ENCODE measurements around the gene PARM1. TPM values are rescaled to one million over a fixed set of nuclear protein-coding genes. Genes with fewer than 3 reads are reported as not detected.

The PARM1 gene
- total RNA-seq, 1 donor from 2014 or later: 0.07 TPM

DNA sequence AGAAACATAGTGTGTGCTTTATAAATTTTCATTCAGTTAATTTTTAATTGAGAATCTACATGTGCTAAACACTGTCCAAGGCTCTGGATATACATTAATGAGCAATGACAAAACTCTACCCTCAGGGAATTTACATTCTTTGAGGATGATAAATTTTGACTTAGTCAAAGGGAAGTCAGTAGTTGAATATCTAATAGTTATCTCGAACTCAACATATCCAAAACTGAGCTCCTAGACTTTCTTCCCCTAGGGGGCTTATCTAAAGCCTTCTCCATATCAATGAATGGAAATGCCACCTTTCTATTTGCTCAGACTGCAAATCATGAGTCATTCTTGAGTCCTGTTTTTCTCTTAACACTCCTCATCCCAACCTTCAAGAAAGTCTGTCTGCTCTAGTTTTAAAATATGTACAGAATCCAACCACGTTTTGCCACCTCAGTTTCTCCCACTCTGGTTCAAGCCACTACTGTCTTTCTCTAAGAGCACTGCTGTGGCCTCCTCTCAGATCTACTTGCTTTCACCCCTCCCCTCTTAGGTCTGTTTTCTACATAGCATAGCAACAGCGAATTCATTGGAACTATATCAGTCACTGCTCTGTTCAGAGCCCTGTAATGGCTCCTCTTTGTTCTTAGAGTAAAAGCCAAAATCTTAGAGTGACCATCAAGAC is 9.5 kb downstream of the PARM1 start:
- no peak for DNase-seq (ENCODE audit: low read depth, low spot score)

DNA sequence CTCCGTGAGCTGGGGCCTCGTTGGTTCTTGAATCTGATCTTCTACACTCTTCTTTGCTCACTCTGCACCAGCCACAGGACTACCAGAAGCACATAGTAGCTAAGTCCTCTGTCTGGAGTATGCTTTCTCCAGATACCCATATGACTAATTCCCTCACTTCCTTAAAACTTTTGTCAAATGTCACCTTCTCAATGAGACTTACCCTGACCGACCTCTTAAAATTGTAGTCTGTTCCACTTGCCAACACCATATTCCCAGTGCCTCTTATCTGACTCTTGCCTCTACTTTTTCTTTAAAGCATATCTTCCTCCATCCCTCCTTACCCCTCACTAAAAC is 10.0 kb downstream of the PARM1 start:
- DNase-seq (ENCODE audit: low read depth, low spot score): no peak

DNA sequence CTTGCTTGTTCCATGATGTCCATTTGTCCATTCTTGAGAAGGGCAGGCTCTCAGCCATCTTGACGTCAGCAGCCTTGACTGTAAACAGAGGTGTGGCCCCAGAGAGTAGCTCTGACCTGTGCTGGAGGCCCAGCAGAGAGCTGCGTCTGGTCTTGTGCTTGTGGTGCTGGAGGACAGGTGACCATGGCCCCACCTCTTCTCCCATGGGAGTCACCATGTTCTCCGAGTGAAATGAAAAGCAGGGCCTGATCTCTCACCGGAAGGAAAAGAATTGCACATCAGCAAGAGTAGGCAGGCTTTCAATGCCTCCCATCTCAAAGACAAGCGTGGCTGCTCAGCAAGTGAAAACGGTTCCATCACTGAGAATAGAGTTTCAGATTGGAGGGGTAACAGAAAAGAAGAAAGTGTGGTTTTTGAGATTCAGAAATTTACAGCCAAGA is 11.5 kb downstream of the PARM1 start:
- DNase-seq (ENCODE audit: low read depth, low spot score): no peak

DNA sequence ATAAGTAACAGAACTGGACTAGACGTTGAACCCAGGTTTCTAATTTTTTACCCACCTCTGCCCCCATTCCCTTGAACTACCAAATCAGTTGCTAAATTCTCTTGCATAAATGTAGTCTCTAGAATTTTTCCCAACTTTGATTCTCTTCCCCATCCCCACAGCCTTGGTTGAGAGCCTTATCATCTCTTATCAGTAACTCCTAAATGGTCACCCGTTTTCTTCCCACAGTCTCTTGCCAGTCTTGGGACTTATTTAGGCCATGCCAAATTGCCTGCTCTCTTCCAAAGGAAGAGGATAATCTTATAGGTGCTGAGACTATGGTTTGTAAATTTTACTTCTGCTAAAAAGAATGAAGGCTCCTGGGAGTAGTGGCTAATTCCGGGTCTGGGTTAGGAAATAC is 13.3 kb downstream of the PARM1 start:
- DNase-seq (ENCODE audit: low read depth, low spot score): no peak

DNA sequence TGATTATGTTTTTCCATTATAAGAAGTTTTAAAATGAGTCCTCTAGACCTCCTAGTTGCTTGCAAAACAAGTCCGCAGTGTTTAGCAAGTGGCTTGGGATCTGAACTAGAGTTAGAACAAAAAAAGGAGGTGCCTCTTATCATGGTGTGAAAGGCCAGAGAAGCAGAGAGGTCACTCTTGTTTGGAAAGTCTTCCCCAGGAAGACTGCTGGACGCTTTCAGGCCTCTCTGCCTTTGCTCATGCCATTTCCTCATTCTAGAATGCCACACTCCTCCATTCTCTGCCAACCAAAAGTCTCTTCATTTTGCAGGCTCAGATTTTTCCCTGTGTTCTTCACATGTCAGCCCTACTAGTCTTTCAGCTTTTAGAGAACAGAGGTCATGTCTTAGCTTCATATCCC is 14.9 kb downstream of the PARM1 start:
- no peak for DNase-seq (ENCODE audit: low read depth, low spot score)

DNA sequence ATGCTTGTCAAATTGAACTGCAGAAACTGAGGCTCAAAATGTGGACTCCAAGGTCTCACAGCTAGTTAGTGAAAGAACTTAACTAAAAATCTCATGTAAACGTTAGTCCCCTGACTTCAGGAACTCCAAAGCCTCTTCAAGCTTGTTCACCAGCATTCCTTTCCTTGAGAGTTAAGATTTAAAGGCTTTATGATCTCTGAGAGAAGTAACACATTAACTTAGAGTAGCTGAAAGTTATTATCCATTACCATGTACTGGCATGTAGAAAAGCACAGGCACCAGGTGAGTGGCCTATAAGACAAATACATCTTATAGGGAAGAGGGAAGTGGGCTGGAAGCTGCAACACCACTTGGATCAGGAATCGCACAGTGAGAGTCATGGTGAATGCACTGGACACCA is 15.3 kb downstream of the PARM1 start:
- DNase-seq (ENCODE audit: low read depth, low spot score): no peak

DNA sequence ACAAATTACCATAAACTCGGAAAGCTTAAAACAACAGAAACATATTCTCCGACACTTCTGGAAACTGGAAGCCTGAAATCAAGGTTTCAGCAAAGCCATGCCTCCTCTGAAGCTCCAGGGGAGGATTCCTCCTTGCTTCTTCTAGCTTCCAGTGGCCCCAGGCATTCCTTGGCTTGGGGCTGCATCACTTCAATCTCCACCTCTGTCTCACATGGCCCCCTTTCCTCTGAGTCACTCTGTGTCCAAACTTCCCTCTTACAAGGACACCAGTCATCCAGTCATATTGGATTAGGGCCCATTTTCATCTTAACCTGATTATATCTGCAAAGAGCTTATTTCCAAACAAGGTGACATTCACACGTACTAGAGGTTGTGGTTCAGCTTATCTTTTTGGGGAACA is 17.3 kb downstream of the PARM1 start:
- DNase-seq (ENCODE audit: low read depth, low spot score): no peak

DNA sequence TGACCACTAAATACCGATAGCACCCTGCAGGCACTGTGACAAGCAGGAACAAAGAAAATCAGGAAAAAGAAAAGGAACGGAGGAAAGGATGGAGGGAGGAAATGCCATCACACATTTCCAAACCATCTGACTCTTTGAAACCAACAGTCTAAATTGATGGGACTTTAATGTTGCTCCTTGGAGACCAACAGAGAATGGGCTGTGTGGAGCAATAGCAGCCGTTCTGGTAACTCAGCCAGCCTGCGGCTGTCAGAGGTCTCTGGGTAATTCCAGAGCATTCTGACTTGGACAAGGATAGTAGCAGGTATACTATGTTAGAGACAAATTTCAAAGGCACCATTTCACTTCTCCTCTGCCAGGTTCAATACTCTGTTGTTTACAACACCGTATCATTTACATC is 18.0 kb downstream of the PARM1 start:
- DNase-seq (ENCODE audit: low read depth, low spot score): no peak

DNA sequence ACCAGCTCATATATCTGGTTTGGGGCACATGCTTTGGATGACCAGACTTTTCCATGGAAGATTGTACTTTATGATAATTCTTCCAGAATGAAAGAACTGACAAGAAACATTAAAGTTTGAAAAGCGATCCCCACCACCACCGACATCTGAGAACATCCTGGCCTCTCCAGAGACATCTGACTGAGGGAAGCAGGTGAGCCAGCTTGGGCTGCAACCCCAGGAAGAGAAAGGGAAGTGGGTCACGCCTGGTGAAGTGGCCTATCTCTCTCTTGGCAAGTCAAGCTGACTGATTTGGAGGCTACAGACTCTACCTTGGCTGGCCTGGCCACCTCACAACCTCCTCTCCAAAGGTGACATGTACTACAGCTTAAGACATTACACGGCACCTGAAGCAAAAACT is 20.7 kb downstream of the PARM1 start:
- DNase-seq (ENCODE audit: low read depth, low spot score): no peak

DNA sequence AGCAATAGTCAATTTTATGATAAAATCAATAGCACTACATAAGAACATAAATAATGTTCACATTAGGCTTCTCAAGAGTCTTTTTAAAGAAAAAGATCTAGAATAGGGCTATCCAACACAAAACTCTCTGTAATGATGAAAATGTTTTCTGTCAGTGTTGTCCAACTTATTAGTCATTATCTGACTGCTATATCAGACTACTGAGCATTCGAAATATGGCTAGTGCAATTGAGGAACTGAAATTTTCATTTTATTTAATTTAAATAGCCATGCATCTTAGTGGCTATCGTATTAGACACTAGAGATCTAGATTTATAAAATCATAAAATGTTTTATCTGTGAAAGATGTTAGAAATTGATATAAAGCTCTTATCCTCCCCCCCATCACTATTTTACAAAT is 26.0 kb downstream of the PARM1 start:
- no peak for DNase-seq (ENCODE audit: low read depth, low spot score)

DNA sequence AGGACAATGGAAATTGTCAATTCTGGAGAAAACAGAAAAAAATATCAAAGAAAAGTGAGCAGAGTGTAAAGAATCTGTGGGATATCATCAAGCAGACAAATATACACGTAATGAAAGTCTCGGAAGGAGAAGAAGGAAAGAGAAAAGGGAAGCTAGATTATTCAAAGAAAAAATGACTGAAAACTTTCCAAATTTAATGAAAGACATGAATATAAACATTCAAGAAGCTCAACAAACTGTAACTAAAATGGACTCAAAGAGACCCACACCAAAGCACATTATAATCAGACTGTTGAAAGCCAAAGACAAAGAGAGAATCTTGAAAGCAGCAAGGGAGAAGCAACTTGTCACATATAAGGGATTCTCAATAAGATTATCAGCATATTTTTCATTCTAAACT is 28.3 kb downstream of the PARM1 start:
- no peak for DNase-seq (ENCODE audit: low read depth, low spot score)

DNA sequence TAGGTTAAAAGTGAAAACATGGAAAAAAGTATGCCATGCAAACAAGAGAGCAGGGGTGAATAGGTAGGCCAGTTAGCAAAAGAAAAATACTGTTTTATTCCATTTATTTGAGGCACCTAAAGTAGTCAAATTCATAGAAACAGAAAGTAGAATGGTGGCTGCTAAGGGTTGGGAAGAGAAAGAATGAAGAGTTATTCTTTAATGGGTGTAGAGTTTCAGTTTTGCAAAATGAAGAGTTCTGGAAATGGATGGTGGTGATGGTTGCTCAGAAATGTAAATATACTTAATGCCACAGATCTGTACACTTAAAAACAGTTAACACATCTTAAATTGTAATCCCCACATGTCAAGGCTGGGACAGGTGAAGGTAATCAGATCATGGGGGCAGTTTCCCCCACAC is 29.7 kb downstream of the PARM1 start:
- DNase-seq (ENCODE audit: low read depth, low spot score): no peak

DNA sequence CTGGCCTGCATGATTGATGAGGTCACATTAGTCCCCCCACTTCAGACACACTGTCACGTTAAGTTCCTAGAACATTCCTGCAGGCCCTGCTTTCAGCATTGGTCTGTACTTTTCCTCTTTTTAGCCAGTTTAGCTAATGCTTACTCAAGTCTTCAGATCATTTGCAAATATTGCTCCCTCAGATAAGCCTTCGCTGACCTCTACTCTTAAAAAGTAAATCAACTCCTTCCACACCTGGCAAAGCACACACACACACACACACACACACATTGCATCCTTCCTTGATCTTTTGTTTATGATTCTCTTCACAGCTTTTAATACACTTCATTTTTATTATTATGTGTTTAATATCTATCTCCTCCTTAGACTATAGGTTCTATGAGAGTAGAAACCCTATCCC is 31.4 kb downstream of the PARM1 start:
- no peak for DNase-seq (ENCODE audit: low read depth, low spot score)

DNA sequence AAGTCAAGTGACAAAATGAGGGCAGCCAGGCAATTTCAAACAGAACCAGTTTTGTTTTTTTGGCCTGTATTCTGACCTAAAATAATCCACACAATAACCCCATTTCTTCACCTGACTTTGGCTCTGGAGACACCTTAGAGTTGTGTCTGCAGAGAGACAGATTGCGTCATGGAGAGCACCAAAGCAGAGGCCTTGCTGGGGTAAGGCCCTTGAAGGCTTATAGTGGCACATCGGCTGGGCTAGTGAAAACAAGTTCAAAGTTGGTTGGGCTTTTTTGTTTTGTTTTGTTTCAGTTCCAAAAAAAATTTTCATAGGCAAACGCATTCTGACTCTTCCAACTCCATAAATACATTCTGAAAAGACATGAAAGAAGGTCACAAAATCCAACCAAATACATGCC is 34.4 kb downstream of the PARM1 start:
- DNase-seq (ENCODE audit: low read depth, low spot score): no peak

DNA sequence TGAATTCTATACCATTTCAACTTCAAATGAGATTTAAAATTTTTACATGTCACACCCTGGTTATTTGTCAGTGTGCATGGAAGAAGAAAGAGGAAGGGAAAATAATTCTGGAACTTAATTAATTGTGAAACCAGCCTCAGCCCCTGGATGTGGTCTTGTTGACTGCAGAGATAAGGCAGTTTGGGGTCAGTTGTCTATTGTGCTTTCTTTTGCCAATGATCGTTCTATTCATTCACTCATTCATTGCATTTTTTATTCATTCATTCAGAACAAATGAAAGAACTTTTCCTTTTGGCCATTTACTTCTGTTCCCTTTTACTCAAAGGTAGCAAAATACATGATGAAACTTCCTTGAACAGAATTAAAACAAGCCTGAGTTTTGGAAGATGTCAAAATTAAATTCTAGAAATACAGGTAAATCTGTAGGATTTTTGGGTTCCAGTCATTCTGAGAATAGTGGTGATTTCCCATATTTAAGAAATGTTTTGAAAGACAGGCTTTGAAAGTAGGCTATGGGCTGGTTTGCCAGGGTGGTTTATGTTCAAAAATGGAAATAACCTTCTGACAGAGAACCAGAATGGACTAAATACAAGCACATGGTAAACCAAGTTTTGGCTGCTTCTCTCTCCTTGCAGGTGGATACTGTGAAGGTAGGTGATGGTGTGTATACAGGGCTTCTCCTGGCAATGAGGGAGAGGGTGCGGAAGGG is 35.7 kb downstream of the PARM1 start:
- DNase-seq (ENCODE audit: low read depth, low spot score): no peak

DNA sequence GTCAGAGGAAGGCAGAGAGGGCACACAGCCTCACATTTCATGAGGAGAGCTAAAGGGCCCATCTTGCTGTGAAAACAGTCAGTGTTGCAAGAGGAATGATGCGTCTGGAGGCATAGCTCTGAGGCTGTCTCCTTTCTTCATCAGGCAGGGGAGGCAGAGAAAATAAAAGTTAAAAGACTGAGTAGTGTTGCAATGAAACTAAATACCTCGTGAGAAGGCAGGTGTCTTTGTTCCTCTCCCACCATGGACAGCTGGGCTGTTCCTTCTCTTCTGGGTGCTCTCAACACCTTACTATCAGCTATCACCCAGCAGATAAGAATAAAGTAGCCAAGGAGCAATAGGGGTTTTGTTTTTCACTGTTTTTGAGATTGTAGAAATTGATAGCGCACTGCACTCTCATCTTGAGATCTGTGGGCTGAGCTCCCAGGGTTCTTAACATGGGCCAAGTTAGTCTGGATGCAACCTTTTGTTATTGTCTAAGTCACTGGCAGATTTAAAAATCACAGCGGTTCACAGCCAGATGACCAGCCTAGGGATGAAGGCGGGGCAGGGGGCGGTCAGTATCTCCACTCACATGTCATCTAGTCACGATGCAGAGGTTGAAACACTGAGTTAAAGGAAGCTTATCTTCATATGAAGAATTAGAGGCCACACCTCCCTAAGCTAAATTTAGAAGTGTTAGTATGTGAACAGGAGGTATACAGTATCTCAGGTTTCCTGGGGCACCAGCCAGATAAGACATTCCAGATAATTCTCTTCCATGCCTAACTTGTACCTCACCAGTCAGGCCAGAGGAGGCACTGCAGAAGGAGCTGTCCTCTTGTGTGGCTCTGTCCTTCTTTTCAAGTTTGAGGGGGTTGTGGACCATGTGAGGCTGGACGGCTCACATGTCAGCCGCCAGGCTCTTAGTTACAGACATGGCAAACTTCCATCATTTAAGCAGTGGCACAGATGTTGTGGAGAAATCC is 36.9 kb downstream of the PARM1 start:
- no peak for DNase-seq (ENCODE audit: low read depth, low spot score)

DNA sequence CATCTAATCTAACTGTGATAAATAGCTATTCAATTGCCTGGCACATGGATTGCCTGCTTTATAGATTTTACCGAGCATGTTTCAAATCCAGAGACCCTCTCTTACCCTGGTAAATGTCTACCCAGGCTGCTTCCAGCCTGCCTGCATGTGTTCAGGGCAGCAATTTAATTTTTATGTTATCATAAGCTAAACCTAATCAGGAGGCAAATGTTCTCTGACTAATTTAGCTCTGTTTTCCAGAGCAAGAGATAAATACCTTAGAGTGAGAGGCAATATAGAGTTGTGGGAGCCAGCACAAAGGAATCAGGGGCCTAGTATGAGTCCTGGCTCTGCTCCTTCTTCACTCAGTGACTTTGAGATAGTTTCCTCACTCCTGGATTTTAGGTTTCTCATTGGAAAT is 37.7 kb downstream of the PARM1 start:
- no peak for DNase-seq (ENCODE audit: low read depth, low spot score)

DNA sequence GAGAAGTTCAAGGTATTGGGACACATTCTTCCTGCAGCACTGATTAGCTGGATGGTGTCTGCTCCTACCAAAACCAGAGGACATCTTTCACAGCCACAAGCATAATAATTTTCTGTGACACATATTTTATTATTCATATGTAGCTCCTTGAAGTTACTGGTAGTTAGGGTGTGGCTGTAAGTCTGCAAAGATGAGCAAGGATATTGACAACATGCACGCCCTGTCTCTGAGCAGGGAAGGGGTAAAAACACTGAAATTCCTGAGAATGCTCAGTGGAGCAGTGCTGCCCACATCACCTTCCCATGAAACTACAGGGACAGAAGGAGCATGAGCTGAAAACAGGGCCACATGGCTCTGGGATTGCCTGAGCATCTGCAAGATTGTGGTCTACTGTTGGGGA is 38.9 kb downstream of the PARM1 start:
- DNase-seq (ENCODE audit: low read depth, low spot score): no peak

DNA sequence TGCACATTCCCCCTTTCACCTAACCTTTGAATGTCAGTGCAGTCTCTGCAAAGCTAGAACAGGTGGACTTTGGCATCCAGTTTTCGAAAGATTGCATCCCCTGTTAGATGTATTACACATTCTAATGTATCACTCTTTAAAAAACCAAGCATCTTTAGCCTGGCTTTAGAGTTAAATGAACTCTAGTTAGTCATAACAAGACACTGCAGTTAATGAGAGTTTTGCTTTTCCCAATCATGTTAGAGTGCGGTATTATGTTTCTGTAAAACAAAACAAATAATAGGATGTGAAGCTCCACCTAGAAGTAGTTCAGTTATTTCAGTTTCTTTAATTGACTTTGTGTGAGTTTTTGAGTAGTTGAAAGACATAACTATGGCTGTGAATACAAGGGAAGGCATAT is 42.2 kb downstream of the PARM1 start:
- no peak for DNase-seq (ENCODE audit: low read depth, low spot score)

DNA sequence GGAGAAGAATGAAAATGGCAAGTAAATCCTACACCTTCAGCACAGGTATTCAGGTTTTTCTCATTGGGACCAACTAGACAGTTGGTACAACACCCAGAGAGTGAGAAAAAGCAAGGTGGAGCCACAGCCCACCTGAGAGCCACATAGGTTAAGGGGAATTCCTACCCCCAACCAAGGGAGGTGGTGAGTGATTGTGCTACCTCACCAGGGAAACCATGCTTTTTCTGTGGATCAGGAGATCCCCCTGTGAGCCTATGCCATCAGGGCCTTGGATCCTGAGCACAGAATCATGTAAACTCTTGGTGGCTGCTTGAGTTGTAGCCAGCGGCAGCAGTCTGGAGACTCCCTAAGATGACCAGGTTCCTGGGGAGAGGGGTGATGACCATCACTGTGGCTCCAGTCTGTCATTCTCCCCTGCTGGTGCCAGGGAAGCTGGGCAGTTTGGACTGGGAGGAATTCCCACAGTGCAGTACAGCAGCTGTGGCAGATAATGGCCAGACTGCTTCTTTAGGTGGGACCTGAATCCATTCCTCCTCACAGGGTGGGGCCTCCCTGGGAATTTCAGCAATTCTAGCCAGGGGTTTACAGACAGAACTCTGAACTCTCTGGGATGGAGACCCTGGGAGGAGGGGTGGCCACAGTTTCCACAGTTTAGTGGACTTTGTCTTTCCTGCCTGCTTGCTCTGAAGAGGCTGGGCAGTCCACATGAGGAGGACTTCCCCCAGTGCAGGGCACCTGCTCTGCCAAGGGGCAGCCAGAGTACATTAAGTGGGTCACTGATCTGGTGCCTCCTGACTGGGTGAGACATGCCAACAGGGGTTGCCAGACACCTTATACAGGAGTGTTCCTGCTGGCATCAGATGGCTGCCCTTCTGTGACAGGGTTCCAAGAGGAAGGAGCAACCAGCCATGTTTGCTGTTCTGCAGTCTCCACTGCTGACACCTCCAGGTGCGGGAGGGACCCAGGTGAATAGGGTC is 43.2 kb downstream of the PARM1 start:
- DNase-seq (ENCODE audit: low read depth, low spot score): no peak

DNA sequence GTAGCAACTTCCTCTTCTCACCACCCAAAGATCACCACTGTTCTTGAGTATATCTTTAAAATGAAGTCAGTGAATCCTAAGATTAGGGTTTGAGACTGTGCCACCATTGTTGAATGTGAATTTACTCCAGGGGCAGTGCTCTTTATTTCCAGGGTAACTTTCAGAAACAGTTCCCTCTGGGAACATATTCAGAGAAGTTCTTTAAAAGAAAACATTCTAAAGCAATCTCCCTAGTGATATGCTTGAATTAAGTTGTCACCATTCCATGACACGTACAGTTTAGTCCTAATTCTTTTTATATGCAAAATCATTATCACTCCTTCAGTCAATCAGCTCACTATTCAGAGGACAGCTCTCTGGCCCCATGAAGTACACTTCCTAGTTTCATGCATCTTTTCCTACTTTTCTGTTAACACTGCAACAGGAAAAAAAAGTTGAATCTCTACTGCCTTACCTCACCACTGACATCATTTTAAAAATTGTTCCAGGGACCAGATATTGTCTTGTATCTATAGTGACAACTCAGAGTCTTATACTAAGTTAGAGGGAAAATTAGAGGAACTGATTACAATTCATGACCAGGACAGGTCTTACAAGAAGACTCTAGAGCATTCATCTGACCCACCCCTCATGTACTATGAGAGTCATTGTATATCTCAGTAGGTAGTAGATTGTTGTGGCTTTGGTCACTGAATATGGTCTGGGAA is 49.8 kb downstream of the PARM1 start:
- no peak for DNase-seq (ENCODE audit: low read depth, low spot score)

Measured in pulmonary artery endothelial cell (primary cell).